GM12891 (cell line): ENCODE data around the gene POLR1B.

Experiments
- PAX5 ChIP-seq: IDR thresholded peaks from 2 replicates; pipeline ENCODE4 v1.6.1; 2011; ENCODE audit warnings: low read length, moderate library complexity, mild to moderate bottlenecking; ENCODE audit not compliant: insufficient read depth, severe bottlenecking
- POLR2A ChIP-seq: IDR thresholded peaks from 2 replicates; pipeline ENCODE4 v1.6.1; 2011; ENCODE audit warnings: low read depth, low read length, control low read depth
- POLR2AphosphoS5 ChIP-seq: IDR thresholded peaks from 2 replicates; pipeline ENCODE4 v1.6.1; 2011; ENCODE audit warnings: low read depth, low read length, control low read depth
- POU2F2 ChIP-seq: IDR thresholded peaks from 2 replicates; pipeline ENCODE4 v1.6.1; 2011; ENCODE audit warnings: low read depth, mild to moderate bottlenecking, control low read depth, low read length, moderate library complexity
- SPI1 ChIP-seq: IDR thresholded peaks from 2 replicates; pipeline ENCODE4 v1.6.1; 2011; ENCODE audit warnings: low read depth, low read length, control low read depth
- TAF1 ChIP-seq: IDR thresholded peaks from 2 replicates; pipeline ENCODE4 v1.6.1; 2011; ENCODE audit warnings: low read depth, low read length, control low read depth

DNA sequence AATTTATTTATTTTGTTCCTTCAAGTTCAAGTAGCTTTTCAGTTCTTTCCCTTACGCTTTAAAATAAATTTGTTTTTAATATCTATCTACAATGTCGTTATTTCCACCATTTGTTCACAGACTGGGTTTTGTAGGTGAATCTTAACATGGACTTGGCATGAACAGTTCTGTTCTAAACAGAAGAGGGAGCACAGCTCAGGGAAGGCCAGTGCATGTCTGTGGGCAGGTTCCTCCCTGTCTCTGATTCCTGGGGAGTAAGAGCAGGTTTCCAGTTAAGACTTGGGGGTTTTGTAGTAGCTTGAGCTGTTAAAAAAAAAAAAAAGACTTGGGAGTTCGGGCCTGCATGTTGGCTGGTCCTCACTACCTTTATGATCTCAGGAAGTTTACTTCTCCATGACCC lies 49.2 kb upstream of the POLR1B start:
- TF ChIP-seq POLR2AphosphoS5 = no peak
- TF ChIP-seq TAF1 = no peak
- no peak for TF ChIP-seq POLR2A
- TF ChIP-seq SPI1 = no peak
- TF ChIP-seq PAX5 = no peak
- no peak for TF ChIP-seq POU2F2
